SU-DHL-6 (cell line): ENCODE results near the gene TMEM121B.

ENCODE experiments used
- H2AFZ ChIP-seq: fragments of 200-600 bp; sonication (generic); 2 replicates; pipeline ENCODE4 v1.6.1; 2014; ENCODE audit warnings: low read depth, mild to moderate bottlenecking, moderate library complexity, mixed read lengths, antibody characterized with exemption, low read length; ENCODE audit not compliant: severe bottlenecking
- H3F3A ChIP-seq: fragments of 200-600 bp; shearing (Covaris generic); 2 replicates; pipeline ENCODE4 v1.6.0; 2016; ENCODE audit warnings: antibody characterized with exemption, mild to moderate bottlenecking; ENCODE audit not compliant: insufficient read depth
- H3K27ac ChIP-seq: fragments of 200-600 bp; sonication (generic); 2 replicates; pipeline ENCODE4 v1.5.1; 2016; ENCODE audit warnings: low read depth, mild to moderate bottlenecking, low read length, moderate library complexity, mixed read lengths
- H3K27me3 ChIP-seq: fragments of 200-600 bp; sonication (generic), shearing (Covaris generic); 2 replicates; pipeline ENCODE4 v1.6.0; 2014; ENCODE audit warnings: mild to moderate bottlenecking, low read length
- H3K36me3 ChIP-seq: fragments of 200-600 bp; sonication (generic); 2 replicates; pipeline ENCODE4 v1.6.1; 2014; ENCODE audit warnings: mild to moderate bottlenecking, low read length, mixed read lengths
- H3K4me2 ChIP-seq: fragments of 300-600, 200-600 bp; shearing (Covaris generic), sonication (generic); 2 replicates; pipeline ENCODE4 v1.6.0; 2014; ENCODE audit warnings: low read length, low read depth, mild to moderate bottlenecking; ENCODE audit not compliant: poor library complexity, severe bottlenecking
- H3K4me3 ChIP-seq: fragments of 200-600 bp; sonication (generic); 2 replicates; pipeline ENCODE4 v1.5.1; 2014; ENCODE audit warnings: antibody characterized with exemption, low read length, mild to moderate bottlenecking, mixed read lengths; ENCODE audit not compliant: insufficient read depth, poor library complexity, severe bottlenecking
- H3K79me2 ChIP-seq: fragments of 200-600 bp; sonication (generic); 2 replicates; pipeline ENCODE4 v1.6.1; 2014; ENCODE audit warnings: mild to moderate bottlenecking, low read length, moderate library complexity; ENCODE audit not compliant: insufficient read depth
- H3K9ac ChIP-seq: fragments of 200-600 bp; sonication (generic); 2 replicates; pipeline ENCODE4 v1.7.0; 2014; ENCODE audit warnings: mild to moderate bottlenecking, low read length
- H3K9me2 ChIP-seq: fragments of 200-600 bp; sonication (generic); replicated peaks from 2 replicates; pipeline ENCODE4 v1.6.1; 2014; ENCODE audit warnings: low read length; ENCODE audit not compliant: insufficient read depth
- H3K9me3 ChIP-seq: fragments of 200-600 bp; sonication (generic); 2 replicates; pipeline ENCODE4 v1.6.1; 2014; ENCODE audit warnings: low read length, mixed read lengths; ENCODE audit not compliant: insufficient read depth
- H4K20me1 ChIP-seq: fragments of 200-600 bp; sonication (generic); 2 replicates; pipeline ENCODE4 v1.6.1; 2014; ENCODE audit warnings: low read depth, mild to moderate bottlenecking, antibody characterized with exemption, low read length, moderate library complexity, mixed read lengths
- CTCF ChIP-seq: fragments of 200-600 bp; sonication (generic); IDR thresholded peaks from one replicate; pipeline ENCODE4 v1.5.1; 2017; ENCODE audit warnings: antibody characterized with exemption, mild to moderate bottlenecking, low read length, moderate library complexity; ENCODE audit not compliant: insufficient read depth, poor library complexity, severe bottlenecking
- EZH2phosphoT487 ChIP-seq: fragments of 200-600 bp; sonication (generic), shearing (Covaris generic); conservative IDR thresholded peaks from 2 replicates; pipeline ENCODE4 v1.6.1; 2018; ENCODE audit warnings: mild to moderate bottlenecking, antibody characterized with exemption, low read length, moderate library complexity, mixed read lengths

The TMEM121B gene

GRCh38 chr22:17085277-17086181, 35.6 kb downstream of the TMEM121B start:
- Histone ChIP-seq H4K20me1 (no peaks in the 10 kb centered on the region), H3K9me3 (no peaks in the 10 kb centered on the region), H3K9ac (peak overlapping the region; percentile 81), H3K4me3 (peak overlapping the region; percentile 72), H3K4me2 (peak overlapping the region; percentile 62), H3F3A (0 out of 2 replicates have a peak, but pooled peaks cover 3% of the 10 kb centered on the region), H3K79me2 (no peaks in the 10 kb centered on the region), H3K9me2 (no peaks in the 10 kb centered on the region), H3K27me3 (no peaks in the 10 kb centered on the region), H3K27ac (0 out of 2 replicates have a peak overlapping the region, but pooled peaks have one; percentile 32), H2AFZ (peak overlapping the region; percentile 87), H3K36me3 (no peaks in the 10 kb centered on the region)
- TF ChIP-seq CTCF (no peak), EZH2phosphoT487 (no peak)

GRCh38 chr22:17084554-17085276, 36.4 kb downstream of the TMEM121B start, which contains the start of gene IL17RA:
IL17RA (plus strand) TSS chr22:17085000; CDS start chr22:17085092, 92 bp downstream.
- no peaks in the 10 kb centered on the region for H3K9me2 ChIP-seq
- H3K4me3 ChIP-seq, result peak within 1 kb of the TSS; percentile 72
- peak within 1 kb of the TSS; percentile 87 for H2AFZ ChIP-seq
- H3K4me2 ChIP-seq, result peak within 1 kb of the TSS; percentile 62
- no peaks in the 10 kb centered on the region for H3K9me3 ChIP-seq
- no peaks in the 10 kb centered on the region for H3K36me3 ChIP-seq
- 0 out of 2 replicates have a peak, but pooled peaks cover 3% of the 10 kb centered on the region for H3F3A ChIP-seq
- H3K27ac ChIP-seq, result peak within 1 kb of the TSS; percentile 32; the same call in 1 of the 2 replicates
- TF ChIP-seq CTCF (no peak), EZH2phosphoT487 (no peak)
- no peaks in the 10 kb centered on the region for H4K20me1 ChIP-seq
- peak within 1 kb of the TSS; percentile 81 for H3K9ac ChIP-seq
- no peaks in the 10 kb centered on the region for H3K27me3 ChIP-seq
- no peaks in the 10 kb centered on the region for H3K79me2 ChIP-seq

- Histone ChIP-seq H3K9me3 (no peaks in the 10 kb centered on the region), H3K79me2 (no peaks in the 10 kb centered on the region), H4K20me1 (no peaks in the 10 kb centered on the region), H3K27me3 (no peaks in the 10 kb centered on the region), H3F3A (0 out of 2 replicates have a peak, but pooled peaks cover 3% of the 10 kb centered on the region), H3K27ac (no peak overlapping the region), H3K9ac (no peak overlapping the region), H3K36me3 (no peaks in the 10 kb centered on the region), H3K4me2 (peak overlapping the region; percentile 62), H3K9me2 (no peaks in the 10 kb centered on the region), H3K4me3 (no peak overlapping the region), H2AFZ (peak overlapping the region; percentile 54)
- no peak for TF ChIP-seq CTCF
- TF ChIP-seq EZH2phosphoT487, result no peak
Observed at GRCh38 chr22:17083811-17084441, 37.2 kb downstream of the TMEM121B start.
